ENCODE results near the gene SIRT3.
"Not testable (repeated sequence)": the region's sequence is repeated elsewhere in the genome, so short reads cannot be mapped to it uniquely, and the experiment has no call there.

Gene SIRT3

GRCh38 chr11:200224-201003, 35.7 kb downstream of the SIRT3 start:
- H3K27ac ChIP-seq = no peak overlapping the region
- TF ChIP-seq CTCF (IDR thresholded peaks at IDR 0.05) = no peak
- TF ChIP-seq ZFX (IDR thresholded peaks at IDR 0.05; ENCODE audit: borderline replicate concordance) = no peak

- H3K27ac ChIP-seq = no peak overlapping the region
Observed at GRCh38 chr11:199782-200181, 36.4 kb downstream of the SIRT3 start.

GRCh38 chr11:199004-199581, 37.0 kb downstream of the SIRT3 start:
- TF ChIP-seq ZFX (IDR thresholded peaks at IDR 0.05; ENCODE audit: borderline replicate concordance) (no peak), CTCF (IDR thresholded peaks at IDR 0.05) (no peak)
- no peak overlapping the region for H3K27ac ChIP-seq

More at GRCh38 chr11:199782-200181, 36.4 kb downstream of the SIRT3 start:
- no peak for TF ChIP-seq CTCF (IDR thresholded peaks at IDR 0.05)
- TF ChIP-seq ZFX (IDR thresholded peaks at IDR 0.05; ENCODE audit: borderline replicate concordance) = no peak

- TF ChIP-seq ZFX (IDR thresholded peaks at IDR 0.05; ENCODE audit: borderline replicate concordance) = no peak
- TF ChIP-seq CTCF (IDR thresholded peaks at IDR 0.05) = no peak
Observed at GRCh38 chr11:198236-198806, 37.8 kb downstream of the SIRT3 start.

GRCh38 chr11:197741-198235, 38.4 kb downstream of the SIRT3 start:
- TF ChIP-seq ZFX (IDR thresholded peaks at IDR 0.05; ENCODE audit: borderline replicate concordance) (no peak), CTCF (IDR thresholded peaks at IDR 0.05) (no peak)
- H3K27ac ChIP-seq = no peak overlapping the region

More at GRCh38 chr11:198236-198806, 37.8 kb downstream of the SIRT3 start:
- H3K27ac ChIP-seq = no peak overlapping the region

- no peak overlapping the region for H3K27ac ChIP-seq
- no peak for TF ChIP-seq ZFX (IDR thresholded peaks at IDR 0.05; ENCODE audit: borderline replicate concordance)
- no peak for TF ChIP-seq CTCF (IDR thresholded peaks at IDR 0.05)
Observed at GRCh38 chr11:196786-197731, 39.1 kb downstream of the SIRT3 start.

- H3K27ac ChIP-seq = not testable (repeated sequence)
Observed at GRCh38 chr11:193481-193880, 42.7 kb downstream of the SIRT3 start.

GRCh38 chr11:192674-193128, 43.4 kb downstream of the SIRT3 start, which contains the start of gene SCGB1C1:
Gene SCGB1C1, plus strand, starts transcription at chr11:193078. Its CDS starts 22 bp downstream, at chr11:193100.
- not testable (repeated sequence) for H3K27ac ChIP-seq
